Glomerular visceral epithelial cell (primary cell): Measurements from ENCODE around the gene RASSF8.
A peak's percentile ranks its signal among the peaks of the same experiment; 100 is the strongest.

ENCODE experiments used
- DNase-seq: peaks from one replicate; pipeline ENCODE4 v3.0.0-alpha.2; 2016; ENCODE audit errors: extremely low spot score

Gene RASSF8

DNA sequence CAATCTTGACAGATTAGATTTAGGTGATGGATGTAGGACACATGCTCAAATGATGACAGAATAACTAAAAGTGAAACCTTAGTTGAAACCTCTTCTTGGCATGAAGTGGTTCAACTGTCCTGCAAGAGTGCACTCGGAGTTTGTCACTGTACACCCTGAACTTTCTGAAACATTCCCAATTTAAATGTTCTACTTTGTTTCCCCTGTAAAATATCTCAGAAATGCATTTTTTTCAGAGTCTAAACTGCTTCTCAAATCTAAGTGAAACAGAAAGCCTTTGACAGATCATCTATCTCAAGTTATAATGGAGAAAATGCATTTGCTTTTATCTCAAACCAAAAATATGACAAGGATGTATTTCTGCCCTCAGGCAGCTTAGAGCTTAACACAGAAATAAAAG is 100.3 kb downstream of the RASSF8 start:
- DNase-seq: no peak

- DNase-seq: no peak
Measured at GRCh38 chr12:26062006-26062405, 103.5 kb downstream of the RASSF8 start.

DNA sequence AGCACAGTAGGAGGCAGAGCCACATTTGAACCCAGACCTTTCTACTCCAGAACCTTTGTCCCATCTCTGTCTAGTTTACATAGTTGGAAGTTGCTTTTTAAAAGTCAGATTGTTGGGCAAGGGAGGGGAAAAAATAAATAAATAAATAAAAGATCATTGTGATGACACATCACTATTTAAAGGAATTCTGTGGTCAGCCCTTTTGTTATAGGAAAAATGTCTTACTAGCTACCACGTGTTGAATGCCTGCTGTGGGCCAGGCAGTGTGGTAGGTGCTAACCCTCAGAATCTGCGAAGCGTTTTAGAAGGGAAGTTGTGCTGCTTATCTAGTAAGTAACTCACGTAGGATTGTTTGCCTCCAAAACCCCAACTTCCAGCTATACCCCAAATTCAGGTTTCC is 104.1 kb downstream of the RASSF8 start:
- peak; percentile 61 for DNase-seq

DNA sequence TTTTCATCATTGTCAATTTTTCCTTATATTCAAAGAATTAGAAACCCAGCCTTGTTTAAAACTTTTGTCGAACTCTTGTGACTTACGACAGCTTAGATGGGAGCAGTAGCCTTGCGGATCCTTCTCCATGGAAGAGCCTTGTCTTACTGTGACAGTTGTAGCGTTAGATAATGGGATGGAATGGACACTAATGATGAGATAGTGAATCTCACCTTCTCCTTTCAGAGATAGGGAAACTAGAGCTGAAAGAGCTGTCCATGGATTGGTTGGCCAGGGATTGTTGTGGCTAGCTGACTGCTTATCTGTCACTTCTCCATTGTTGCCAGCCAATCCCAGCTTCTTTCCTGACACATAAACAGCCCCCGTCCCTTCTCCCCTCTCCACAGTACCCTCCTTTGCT is 107.0 kb downstream of the RASSF8 start:
- DNase-seq: no peak

DNA sequence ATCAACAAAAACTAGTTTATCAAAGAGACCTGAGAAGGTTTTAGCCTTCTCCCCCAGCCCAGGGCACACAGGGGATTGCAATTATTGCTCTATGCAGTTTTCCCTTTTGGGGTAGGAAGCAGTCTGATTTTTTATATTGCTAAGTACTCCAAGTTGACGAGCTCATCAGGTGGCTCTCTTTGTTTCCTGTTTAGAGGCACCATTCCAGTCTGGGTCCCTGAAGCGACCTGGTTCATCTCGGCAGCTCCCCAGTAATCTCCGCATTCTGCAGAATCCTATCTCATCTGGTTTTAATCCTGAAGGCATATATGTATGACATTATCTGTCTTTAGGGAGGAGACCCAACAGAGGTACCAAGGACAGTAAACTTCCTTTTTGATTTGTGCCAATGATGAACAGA is 110.0 kb downstream of the RASSF8 start:
- DNase-seq: no peak

DNA sequence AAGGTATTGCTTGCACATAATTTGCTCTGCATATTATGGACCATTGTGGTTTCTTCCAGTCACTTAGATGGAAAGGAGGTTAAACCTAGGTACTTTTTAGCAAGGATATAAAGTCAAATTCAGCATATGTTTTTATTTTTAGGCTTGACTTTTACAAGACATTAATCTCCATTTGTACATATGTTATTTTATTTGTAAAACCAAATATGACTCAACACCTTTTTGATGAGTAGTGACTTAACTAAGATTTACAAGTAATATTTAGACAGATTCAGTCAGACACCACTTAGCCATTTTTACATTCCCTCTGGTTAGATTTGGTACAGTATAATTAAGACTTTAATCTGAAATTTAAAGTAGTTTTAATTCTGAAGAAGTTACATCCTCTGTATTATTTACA is 111.3 kb downstream of the RASSF8 start:
- no peak for DNase-seq

- DNase-seq: no peak
Measured at GRCh38 chr12:26077915-26078702, 119.6 kb downstream of the RASSF8 start.

- DNase-seq: no peak
Measured at GRCh38 chr12:26080911-26081310, 122.4 kb downstream of the RASSF8 start.

DNA sequence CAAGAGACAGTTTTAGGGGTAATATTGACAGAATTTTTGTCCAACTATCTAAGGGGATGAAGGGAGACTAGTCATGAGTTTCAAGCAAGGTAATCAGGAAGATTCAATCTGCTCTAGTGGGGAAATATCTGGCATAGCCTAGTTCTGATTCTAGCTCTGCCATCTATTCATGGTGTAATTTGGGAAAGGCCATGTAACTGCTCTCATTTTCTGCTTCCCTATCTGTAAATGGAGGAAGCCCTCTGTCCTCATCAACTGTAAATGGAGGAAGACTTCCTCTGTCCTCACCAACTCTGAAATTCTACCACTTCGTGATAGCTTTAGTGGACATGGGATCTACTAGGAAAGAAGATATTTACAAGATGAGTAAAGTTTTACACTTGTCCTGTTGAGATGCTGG is 128.5 kb downstream of the RASSF8 start:
- DNase-seq: no peak

- DNase-seq: peak; percentile 22
Measured at GRCh38 chr12:26088998-26089397, 130.5 kb downstream of the RASSF8 start.

GRCh38 chr12:26090836-26091510 is 132.5 kb downstream of the RASSF8 start:
- DNase-seq: peak; percentile 73

- no peak for DNase-seq
Measured at GRCh38 chr12:26091822-26092221, 133.3 kb downstream of the RASSF8 start.

GRCh38 chr12:26092346-26093105 is 134.0 kb downstream of the RASSF8 start:
- DNase-seq: no peak

GRCh38 chr12:26095186-26095585 is 136.7 kb downstream of the RASSF8 start:
- DNase-seq: no peak

- no peak for DNase-seq
Measured at GRCh38 chr12:26096036-26096435, 137.6 kb downstream of the RASSF8 start.

- DNase-seq: peak; percentile 75
Measured at GRCh38 chr12:26097046-26097878, 138.8 kb downstream of the RASSF8 start.

DNA sequence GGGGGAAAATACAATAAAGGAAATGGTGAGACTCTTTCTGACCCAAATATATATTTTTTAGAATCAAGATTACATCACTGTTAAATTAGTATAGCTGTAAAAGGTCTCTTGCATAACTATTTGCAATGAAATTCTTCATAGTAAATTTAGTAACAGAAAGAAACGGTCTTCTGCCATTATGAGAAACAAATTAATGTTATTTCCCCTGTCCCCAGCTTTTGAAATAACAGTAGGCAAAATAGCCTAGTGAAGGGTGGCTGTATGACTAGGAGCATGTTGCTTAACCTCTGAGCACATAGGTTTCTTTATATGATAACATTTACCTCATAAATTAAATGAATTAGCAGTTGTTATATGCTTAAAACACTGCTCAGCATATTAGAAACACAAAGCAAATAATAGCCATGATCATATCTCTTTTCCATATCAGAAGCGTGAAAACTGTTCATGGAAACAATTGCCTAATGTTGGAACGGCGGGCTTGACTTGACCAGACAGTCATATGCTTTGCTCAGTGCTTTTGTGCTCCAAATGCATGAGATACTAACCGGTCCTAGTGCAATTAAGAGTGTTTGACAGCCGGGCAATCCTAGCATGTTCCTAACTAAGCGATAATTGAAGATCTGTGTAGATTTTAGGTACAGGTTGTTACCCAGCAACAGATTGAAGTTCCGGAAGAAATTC is 142.3 kb downstream of the RASSF8 start:
- no peak for DNase-seq

DNA sequence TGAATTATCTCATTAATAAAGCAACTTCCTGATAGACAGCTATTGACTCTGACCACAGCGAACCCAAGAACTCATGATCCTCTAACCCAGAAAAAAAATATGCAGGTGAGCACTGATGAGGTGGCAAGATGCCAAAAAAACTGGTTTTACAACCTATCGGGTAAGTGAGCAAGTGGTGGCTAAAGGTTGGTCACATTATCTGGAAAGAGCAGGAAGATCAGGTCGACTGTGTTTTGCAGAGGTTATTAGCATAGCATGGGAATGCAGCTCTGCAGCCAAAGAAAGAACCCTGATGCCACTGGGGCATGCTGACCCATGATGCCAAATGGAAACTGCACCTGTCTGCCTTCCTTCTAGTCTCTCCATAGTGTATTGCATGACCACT is 142.9 kb downstream of the RASSF8 start:
- DNase-seq: no peak

- DNase-seq: no peak
Measured at GRCh38 chr12:26101763-26102162, 143.3 kb downstream of the RASSF8 start.

- no peak for DNase-seq
Measured at GRCh38 chr12:26102953-26103352, 144.5 kb downstream of the RASSF8 start.

DNA sequence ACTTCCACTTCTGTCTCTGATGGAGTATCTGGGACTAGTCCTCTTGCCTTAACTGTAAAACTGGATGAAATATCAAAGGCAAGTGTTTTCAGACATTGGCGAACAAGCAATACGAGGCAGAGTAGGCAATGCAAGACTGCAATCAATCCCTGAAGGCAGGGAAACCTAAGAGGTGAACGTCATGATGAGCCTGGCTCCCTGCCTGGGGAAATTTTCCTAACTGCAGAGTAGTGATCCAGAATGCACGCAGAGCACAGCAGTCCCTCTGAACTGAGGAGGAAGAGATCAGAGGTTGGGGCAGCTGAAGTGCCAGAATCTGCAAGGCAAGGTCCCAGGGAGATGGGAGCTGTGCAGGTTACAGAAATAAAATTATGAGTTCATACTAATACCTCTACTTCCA is 147.9 kb downstream of the RASSF8 start:
- no peak for DNase-seq
